HG03135 (cell line): ENCODE data around the gene COL5A1.

Experiments used
- ATAC-seq: cut with Tn5 transposase; IDR thresholded peaks from one replicate; pipeline ENCODE4 v1.9.1; 2021; ENCODE audit warnings: mild to moderate bottlenecking, moderate library complexity; ENCODE audit not compliant: unreplicated experiment

The COL5A1 gene

GRCh38 chr9:134736791-134737497, 95.3 kb downstream of the COL5A1 start:
- no peak for ATAC-seq

GRCh38 chr9:134737842-134738580, 96.4 kb downstream of the COL5A1 start:
- ATAC-seq = no peak

GRCh38 chr9:134738869-134739659, 97.5 kb downstream of the COL5A1 start:
- ATAC-seq = no peak

- ATAC-seq = no peak
Observed at GRCh38 chr9:134739660-134739968, 98.0 kb downstream of the COL5A1 start.

- no peak for ATAC-seq
Observed at GRCh38 chr9:134740071-134740470, 98.5 kb downstream of the COL5A1 start.

GRCh38 chr9:134741846-134742245, 100.2 kb downstream of the COL5A1 start:
- ATAC-seq = no peak

GRCh38 chr9:134742822-134743535, 101.4 kb downstream of the COL5A1 start:
- no peak for ATAC-seq

GRCh38 chr9:134743853-134744252, 102.2 kb downstream of the COL5A1 start:
- ATAC-seq = no peak

- no peak for ATAC-seq
Observed at GRCh38 chr9:134744385-134745295, 103.0 kb downstream of the COL5A1 start.

- ATAC-seq = no peak
Observed at GRCh38 chr9:134747951-134748489, 106.4 kb downstream of the COL5A1 start.

GRCh38 chr9:134748591-134748990, 107.0 kb downstream of the COL5A1 start:
- ATAC-seq = no peak

GRCh38 chr9:134750450-134751155, 109.0 kb downstream of the COL5A1 start:
- ATAC-seq = no peak

- no peak for ATAC-seq
Observed at GRCh38 chr9:134751622-134752021, 110.0 kb downstream of the COL5A1 start.

GRCh38 chr9:134752471-134753168, 111.0 kb downstream of the COL5A1 start:
- no peak for ATAC-seq

- no peak for ATAC-seq
Observed at GRCh38 chr9:134753191-134753590, 111.6 kb downstream of the COL5A1 start.

GRCh38 chr9:134755221-134755907, 113.8 kb downstream of the COL5A1 start:
- no peak for ATAC-seq

- ATAC-seq = no peak
Observed at GRCh38 chr9:134756098-134756497, 114.5 kb downstream of the COL5A1 start.
